Mesenchymal stem cell (in vitro differentiated cells and primary cell): ENCODE results near the gene KCNJ18.
"Not testable (repeated sequence)": the region's sequence is repeated elsewhere in the genome, so short reads cannot be mapped to it uniquely, and the experiment has no call there.

ENCODE experiments used
- DNase-seq: peaks from one replicate; pipeline ENCODE4 v3.0.0-alpha.2; 2013
- H2AFZ ChIP-seq: one replicate; pipeline ENCODE4 v1.6.1; 2013; ENCODE audit warnings: low read depth, mild to moderate bottlenecking, control low read depth, inconsistent platforms, low read length, moderate library complexity
- H2AK5ac ChIP-seq: 2 replicates; pipeline ENCODE4 v1.6.1; 2013; ENCODE audit warnings: low read length, moderate library complexity, mild to moderate bottlenecking, inconsistent platforms; ENCODE audit not compliant: severe bottlenecking
- H2BK120ac ChIP-seq: one replicate; pipeline ENCODE4 v1.6.1; 2013; ENCODE audit warnings: low read depth, mild to moderate bottlenecking, inconsistent platforms, low read length, moderate library complexity
- H2BK12ac ChIP-seq, 2 experiments: one replicate each; pipeline ENCODE4 v1.6.1; 2013; ENCODE audit warnings: inconsistent platforms in 2 of 2, low read length in 2 of 2, mild to moderate bottlenecking in 2 of 2, moderate library complexity in 2 of 2, control low read depth in 1 of 2
- H2BK15ac ChIP-seq: one replicate; pipeline ENCODE4 v1.6.1; 2013; ENCODE audit warnings: mild to moderate bottlenecking, low read depth, inconsistent platforms; ENCODE audit not compliant: poor library complexity, severe bottlenecking
- H2BK5ac ChIP-seq: 2 replicates; pipeline ENCODE4 v1.6.1; 2013; ENCODE audit warnings: low read depth, mild to moderate bottlenecking, low read length, control low read depth, inconsistent platforms; ENCODE audit not compliant: poor library complexity, severe bottlenecking
- H3K14ac ChIP-seq, 2 experiments: one replicate each; pipeline ENCODE4 v1.6.1; 2013; ENCODE audit warnings: inconsistent platforms in 2 of 2, low read length in 2 of 2, control low read depth in 1 of 2, mild to moderate bottlenecking in 1 of 2, moderate library complexity in 1 of 2
- H3K18ac ChIP-seq, 2 experiments: one replicate each; pipeline ENCODE4 v1.6.1; 2013; ENCODE audit warnings: inconsistent platforms in 2 of 2, low read length in 2 of 2, control low read depth in 1 of 2, low read depth in 1 of 2, mild to moderate bottlenecking in 1 of 2
- H3K23ac ChIP-seq, 2 experiments: one replicate each; pipeline ENCODE4 v1.6.1; 2013; ENCODE audit warnings: inconsistent platforms in 2 of 2, low read length in 2 of 2, mild to moderate bottlenecking in 2 of 2, moderate library complexity in 2 of 2, control low read depth in 1 of 2
- H3K27ac ChIP-seq: 2 replicates; pipeline ENCODE4 v1.5.1; 2013; ENCODE audit warnings: mild to moderate bottlenecking, moderate library complexity, low read length, control low read depth, inconsistent platforms; ENCODE audit not compliant: poor library complexity, severe bottlenecking
- H3K27me3 ChIP-seq, 2 experiments: 2 replicates each; pipeline versions ENCODE4 v1.6.1 to v1.7.0; 2013; ENCODE audit warnings: low read length in 2 of 2, mild to moderate bottlenecking in 2 of 2, moderate library complexity in 2 of 2, control low read depth in 1 of 2, inconsistent platforms in 1 of 2; ENCODE audit not compliant: control insufficient read depth in 1 of 2, insufficient read depth in 1 of 2
- H3K36me3 ChIP-seq, 2 experiments: 2 replicates each; pipeline versions ENCODE4 v1.6.1 to v1.7.0; 2013; ENCODE audit warnings: low read length in 2 of 2, control low read depth in 1 of 2, inconsistent platforms in 1 of 2, low read depth in 1 of 2, mild to moderate bottlenecking in 1 of 2; ENCODE audit not compliant: insufficient read depth in 2 of 2, control insufficient read depth in 1 of 2
- H3K4ac ChIP-seq, 2 experiments: one replicate each; pipeline ENCODE4 v1.6.1; 2013; ENCODE audit warnings: inconsistent platforms in 2 of 2, low read length in 2 of 2, mild to moderate bottlenecking in 2 of 2, moderate library complexity in 2 of 2, control low read depth in 1 of 2, low read depth in 1 of 2
- H3K4me1 ChIP-seq: 2 replicates; pipeline ENCODE4 v1.6.1; 2013; ENCODE audit warnings: low read depth, low read length, control low read depth; ENCODE audit not compliant: control insufficient read depth, insufficient read depth
- H3K4me2 ChIP-seq: 2 replicates; pipeline ENCODE4 v1.6.1; 2013; ENCODE audit warnings: low read length, mild to moderate bottlenecking, inconsistent platforms; ENCODE audit not compliant: poor library complexity, severe bottlenecking
- H3K4me3 ChIP-seq, 2 experiments: 2 replicates each; pipeline versions ENCODE4 v1.5.1 to v1.7.0; 2013; ENCODE audit warnings: low read length in 2 of 2, mild to moderate bottlenecking in 2 of 2, control low read depth in 1 of 2, low read depth in 1 of 2; ENCODE audit not compliant: insufficient read depth in 1 of 2
- H3K79me1 ChIP-seq: replicated peaks from 2 replicates; pipeline ENCODE4 v1.6.1; 2013; ENCODE audit warnings: mild to moderate bottlenecking, control low read depth, low read length, inconsistent platforms; ENCODE audit not compliant: poor library complexity, severe bottlenecking
- H3K9ac ChIP-seq: 2 replicates; pipeline ENCODE4 v1.7.0; 2013; ENCODE audit warnings: mild to moderate bottlenecking, low read length, moderate library complexity
- H3K9me3 ChIP-seq: 2 replicates; pipeline ENCODE4 v1.7.0; 2013; ENCODE audit warnings: mild to moderate bottlenecking, low read length; ENCODE audit not compliant: control insufficient read depth
- H4K8ac ChIP-seq: one replicate; pipeline ENCODE4 v1.6.1; 2013; ENCODE audit warnings: inconsistent platforms, mild to moderate bottlenecking, low read length, moderate library complexity
- H4K91ac ChIP-seq: one replicate; pipeline ENCODE4 v1.6.1; 2013; ENCODE audit warnings: mild to moderate bottlenecking, low read length, inconsistent platforms
- WGBS: methylation state at CpG from one replicate; pipeline ENCODE4 v1.1.7; 2013; ENCODE audit warnings: mixed read lengths; 5-methylcytosine and 5-hydroxymethylcytosine counted together

Gene KCNJ18

GRCh38 chr17:21741520-21741919, 49.2 kb downstream of the KCNJ18 start:
- not testable (repeated sequence) for H3K27me3 ChIP-seq, H3K18ac ChIP-seq

DNA sequence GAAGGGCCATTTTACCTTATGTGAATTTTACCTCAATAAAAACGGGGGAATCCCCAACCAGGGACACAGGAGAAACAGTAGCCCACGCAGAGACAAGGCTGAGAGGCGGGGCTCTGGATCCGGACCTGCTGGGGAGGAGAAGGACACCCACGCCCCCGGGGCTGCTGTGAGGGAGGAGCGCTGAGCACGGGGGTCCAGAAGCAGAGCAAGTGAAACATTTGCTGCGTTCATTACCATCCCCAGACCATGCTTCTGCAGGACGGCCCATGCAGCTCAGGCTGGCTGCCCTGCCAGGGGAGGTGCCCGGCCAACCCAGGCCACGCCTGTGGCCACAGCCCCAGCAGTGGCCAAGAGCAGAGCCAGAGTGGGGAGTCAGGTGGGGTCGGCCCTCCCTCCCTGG, 50.0 kb downstream of the KCNJ18 start:
- H4K8ac ChIP-seq = no peak overlapping the region
- H2BK12ac ChIP-seq = no peak overlapping the region
- no peaks in the 10 kb centered on the region for H3K79me1 ChIP-seq
- H3K23ac ChIP-seq = no peak overlapping the region
- no peak overlapping the region for H3K14ac ChIP-seq
- no peak overlapping the region for H3K27ac ChIP-seq
- H3K9ac ChIP-seq = no peak overlapping the region
- DNase-seq = no peak
- H2AFZ ChIP-seq = no peak overlapping the region
- 75% methylated on average over 11 of the region's 13 CpGs for WGBS
- H4K91ac ChIP-seq = no peak overlapping the region
- no peak overlapping the region for H3K4me3 ChIP-seq
- no peak overlapping the region for H3K18ac ChIP-seq
- H3K4me1 ChIP-seq = no peaks in the 10 kb centered on the region
- no peak overlapping the region for H2BK5ac ChIP-seq
- no peak overlapping the region for H2AK5ac ChIP-seq
- no peaks in the 10 kb centered on the region for H3K36me3 ChIP-seq
- H2BK15ac ChIP-seq = no peak overlapping the region
- no peak overlapping the region for H3K4ac ChIP-seq
- no peak overlapping the region for H3K4me2 ChIP-seq
- no peaks in the 10 kb centered on the region for H3K9me3 ChIP-seq
- H2BK120ac ChIP-seq = no peak overlapping the region
- no peaks in the 10 kb centered on the region for H3K27me3 ChIP-seq

More at GRCh38 chr17:21741520-21741919, 49.2 kb downstream of the KCNJ18 start:
- not testable (repeated sequence) for H3K9me3 ChIP-seq, H3K4me2 ChIP-seq, H3K9ac ChIP-seq, H2BK120ac ChIP-seq, H2AK5ac ChIP-seq, H3K36me3 ChIP-seq, H3K79me1 ChIP-seq, H3K27ac ChIP-seq, H3K23ac ChIP-seq, H4K91ac ChIP-seq, H3K4ac ChIP-seq, H2BK5ac ChIP-seq, H3K4me1 ChIP-seq, H3K4me3 ChIP-seq, H2AFZ ChIP-seq, H2BK15ac ChIP-seq, DNase-seq, H3K14ac ChIP-seq, H4K8ac ChIP-seq, H2BK12ac ChIP-seq
- WGBS = no CpG with 5 or more reads among the region's 6 CpGs

- H3K27me3 ChIP-seq, H3K4me3 ChIP-seq, H4K8ac ChIP-seq, H3K27ac ChIP-seq, H3K4ac ChIP-seq, H3K9me3 ChIP-seq, H4K91ac ChIP-seq, H2BK12ac ChIP-seq, H2BK5ac ChIP-seq, H2AFZ ChIP-seq, H3K14ac ChIP-seq, H3K4me1 ChIP-seq, H3K4me2 ChIP-seq, H3K18ac ChIP-seq, H3K23ac ChIP-seq, H3K79me1 ChIP-seq, H3K36me3 ChIP-seq, H3K9ac ChIP-seq, H2AK5ac ChIP-seq, DNase-seq, H2BK15ac ChIP-seq, H2BK120ac ChIP-seq: not testable (repeated sequence)
- WGBS = 92% methylated on average over 1 of the region's 3 CpGs
These were observed 51.8 kb downstream of the KCNJ18 start for GRCh38 chr17:21744151-21744550.

DNA sequence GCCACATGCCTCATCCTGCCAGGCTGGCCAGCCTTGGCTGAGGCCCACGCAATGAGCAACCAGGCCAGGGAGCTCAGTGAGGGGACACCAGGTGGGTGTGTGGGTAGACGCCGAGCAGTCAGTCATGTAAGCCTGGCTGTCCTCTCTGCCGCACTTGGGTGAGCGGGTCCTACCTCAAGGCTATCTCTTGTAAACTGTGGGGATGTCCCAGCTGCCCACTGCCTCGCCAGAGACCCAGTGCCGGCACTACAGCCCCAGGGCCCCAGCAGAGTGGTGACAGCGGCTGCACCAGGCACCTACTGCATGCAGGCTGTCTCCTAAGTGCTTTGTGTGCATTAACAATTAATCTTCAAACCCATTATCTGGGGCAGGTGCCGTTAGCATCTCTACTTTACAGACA, 52.3 kb downstream of the KCNJ18 start:
- no CpG with 5 or more reads among the region's 9 CpGs for WGBS
- not testable (repeated sequence) for H3K79me1 ChIP-seq, H3K4ac ChIP-seq, H3K23ac ChIP-seq, H4K8ac ChIP-seq, H3K27ac ChIP-seq, H2BK15ac ChIP-seq, H3K14ac ChIP-seq, H2AFZ ChIP-seq, H2BK5ac ChIP-seq, H3K27me3 ChIP-seq, DNase-seq, H2BK12ac ChIP-seq, H3K4me1 ChIP-seq, H2BK120ac ChIP-seq, H2AK5ac ChIP-seq, H3K4me3 ChIP-seq, H3K4me2 ChIP-seq, H3K36me3 ChIP-seq, H3K18ac ChIP-seq, H3K9ac ChIP-seq, H3K9me3 ChIP-seq, H4K91ac ChIP-seq
